Measurements from ENCODE around the gene PDS5B.

DNA sequence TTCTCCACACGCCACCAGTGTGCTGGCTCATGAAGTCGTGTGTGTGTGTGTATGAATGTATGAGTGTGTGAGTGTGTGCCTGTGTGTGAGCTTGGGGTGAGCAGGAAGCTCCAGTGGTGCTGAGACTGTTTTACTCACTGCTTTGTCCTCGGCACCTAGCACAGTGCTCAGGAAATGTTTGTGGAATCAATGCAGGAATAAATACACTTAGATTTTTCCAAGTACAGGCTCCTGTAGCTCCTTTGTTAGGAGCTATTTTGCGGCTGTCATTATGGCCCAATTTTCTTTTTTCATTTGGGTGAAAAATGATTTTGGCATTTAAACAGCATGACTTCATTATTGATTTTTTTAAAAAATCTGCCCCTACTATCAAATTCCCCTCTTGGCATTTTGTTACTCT lies 236.5 kb downstream of the PDS5B start:
- TF ChIP-seq CTCF (IDR thresholded peaks at IDR 0.05) (no peak), POLR2A (IDR thresholded peaks at IDR 0.05) (no peak)

All from gastroesophageal sphincter (tissue), 3 donors.